NCI-H748 treated with DMSO at 0.1 percent for 48 hours (cell line): ENCODE data around the gene FGD3.

ENCODE experiments used
- DNase-seq: peaks from one replicate; lab custom pipeline; 2025; lab: John Stamatoyannopoulos, UW

The FGD3 gene

GRCh38 chr9:92960561-92961290 lies 13.4 kb downstream of the FGD3 start:
- DNase-seq: no peak

- DNase-seq: no peak
These were observed 14.4 kb downstream of the FGD3 start for GRCh38 chr9:92961627-92962302.

- DNase-seq: no peak
These were observed 15.0 kb downstream of the FGD3 start for GRCh38 chr9:92962303-92962649.

- no peak for DNase-seq
These were observed 15.5 kb downstream of the FGD3 start for GRCh38 chr9:92962846-92963245.

- no peak for DNase-seq
These were observed 16.7 kb downstream of the FGD3 start for GRCh38 chr9:92963831-92964606.

- DNase-seq: no peak
These were observed 17.3 kb downstream of the FGD3 start for GRCh38 chr9:92964607-92965060.

- no peak for DNase-seq
These were observed 17.9 kb downstream of the FGD3 start for GRCh38 chr9:92965061-92965758.

GRCh38 chr9:92965759-92966517 lies 18.6 kb downstream of the FGD3 start:
- DNase-seq: no peak

- no peak for DNase-seq
These were observed 19.1 kb downstream of the FGD3 start for GRCh38 chr9:92966518-92966800.

GRCh38 chr9:92968081-92968480 lies 20.8 kb downstream of the FGD3 start:
- no peak for DNase-seq

- DNase-seq: no peak
These were observed 22.5 kb downstream of the FGD3 start for GRCh38 chr9:92969516-92970466.

GRCh38 chr9:92970467-92970923 lies 23.2 kb downstream of the FGD3 start:
- no peak for DNase-seq

- DNase-seq: no peak
These were observed 23.8 kb downstream of the FGD3 start for GRCh38 chr9:92971121-92971520.

- DNase-seq: no peak
These were observed 24.5 kb downstream of the FGD3 start for GRCh38 chr9:92971776-92972175.

GRCh38 chr9:92973700-92974099 lies 26.4 kb downstream of the FGD3 start:
- no peak for DNase-seq

GRCh38 chr9:92974161-92974661 lies 26.9 kb downstream of the FGD3 start:
- DNase-seq: no peak

GRCh38 chr9:92974761-92975755 lies 27.7 kb downstream of the FGD3 start:
- DNase-seq: no peak

- DNase-seq: no peak
These were observed 29.1 kb downstream of the FGD3 start for GRCh38 chr9:92976431-92976830.

GRCh38 chr9:92977279-92977678 lies 30.0 kb downstream of the FGD3 start:
- DNase-seq: no peak
